Retina (tissue), 1 donor: ENCODE data around the gene PWWP2B.

Experiments used
- DNase-seq: peaks from one replicate; pipeline ENCODE4 v3.0.0-alpha.2; 2016

PWWP2B gene

DNA sequence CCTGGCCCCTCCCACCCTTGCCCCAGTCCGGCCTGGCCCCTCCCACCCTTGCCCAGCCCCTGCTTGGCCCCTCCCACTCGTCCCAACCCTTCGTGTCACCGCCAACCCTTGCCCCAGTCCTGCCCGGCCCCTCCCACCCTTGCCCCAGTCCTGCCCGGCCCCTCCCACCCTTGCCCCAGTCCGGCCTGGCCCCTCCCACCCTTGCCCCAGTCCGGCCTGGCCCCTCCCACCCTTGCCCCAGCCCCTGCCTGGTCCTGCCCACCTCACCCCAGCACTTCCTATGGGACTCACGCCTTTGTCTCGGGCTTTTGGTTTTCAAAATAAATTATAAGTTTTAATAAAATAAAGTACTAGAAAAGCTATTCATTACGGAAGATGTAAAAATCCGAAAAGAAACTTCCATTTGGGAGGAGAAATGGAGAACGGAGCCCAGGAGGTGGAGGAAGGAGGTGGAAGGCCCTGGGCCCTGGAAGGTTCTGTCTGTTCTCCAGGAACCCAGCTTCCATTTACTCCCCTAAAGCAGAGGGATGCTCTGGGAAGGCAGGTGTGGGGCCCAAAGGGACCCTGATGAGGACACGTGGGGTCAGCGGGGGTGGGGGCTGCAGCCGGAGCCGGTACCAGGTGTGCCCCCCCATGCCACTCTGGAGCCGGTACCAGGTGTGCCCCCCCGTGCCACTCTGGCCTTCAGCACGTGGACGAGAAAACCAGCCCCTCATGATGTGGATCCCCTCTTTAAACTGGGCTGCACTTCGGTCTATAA lies 52.2 kb downstream of the PWWP2B start:
- DNase-seq: no peak

DNA sequence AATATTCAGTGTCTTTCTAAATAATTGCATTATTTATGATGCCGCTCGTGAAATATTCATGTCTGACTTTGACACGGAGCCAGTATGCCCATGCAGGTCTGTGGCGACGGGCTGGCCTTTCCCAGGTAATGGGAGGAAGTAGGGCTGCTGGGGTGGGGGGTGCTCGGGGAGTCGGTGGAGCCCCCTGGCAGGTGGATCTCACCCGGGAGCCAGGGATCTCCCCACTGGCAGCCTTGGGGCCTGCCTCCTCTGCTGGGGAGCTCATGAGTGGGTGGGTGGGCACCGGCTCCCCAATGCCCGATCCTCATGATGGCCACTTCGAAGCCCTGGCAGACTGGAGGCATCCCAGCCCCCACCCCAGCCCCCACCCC lies 52.8 kb downstream of the PWWP2B start:
- DNase-seq: no peak

DNA sequence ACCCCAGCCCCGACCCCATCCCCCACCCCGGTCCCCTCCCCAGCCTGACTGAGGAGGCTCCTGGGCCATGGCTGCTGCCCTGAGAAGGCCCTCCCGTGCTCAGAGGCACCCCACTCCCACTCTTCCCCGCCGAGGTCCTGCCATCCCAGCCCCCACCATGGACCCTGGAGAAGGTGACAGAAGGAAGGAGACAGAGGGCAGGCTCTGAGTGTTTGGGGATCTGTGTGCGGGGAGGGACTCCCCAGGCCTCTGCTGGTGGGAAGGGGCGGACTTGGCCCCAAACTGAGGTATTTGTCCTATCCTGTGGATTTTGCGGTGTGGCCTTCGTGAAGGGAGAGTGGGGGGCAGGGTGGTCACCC lies 53.4 kb downstream of the PWWP2B start:
- no peak for DNase-seq

DNA sequence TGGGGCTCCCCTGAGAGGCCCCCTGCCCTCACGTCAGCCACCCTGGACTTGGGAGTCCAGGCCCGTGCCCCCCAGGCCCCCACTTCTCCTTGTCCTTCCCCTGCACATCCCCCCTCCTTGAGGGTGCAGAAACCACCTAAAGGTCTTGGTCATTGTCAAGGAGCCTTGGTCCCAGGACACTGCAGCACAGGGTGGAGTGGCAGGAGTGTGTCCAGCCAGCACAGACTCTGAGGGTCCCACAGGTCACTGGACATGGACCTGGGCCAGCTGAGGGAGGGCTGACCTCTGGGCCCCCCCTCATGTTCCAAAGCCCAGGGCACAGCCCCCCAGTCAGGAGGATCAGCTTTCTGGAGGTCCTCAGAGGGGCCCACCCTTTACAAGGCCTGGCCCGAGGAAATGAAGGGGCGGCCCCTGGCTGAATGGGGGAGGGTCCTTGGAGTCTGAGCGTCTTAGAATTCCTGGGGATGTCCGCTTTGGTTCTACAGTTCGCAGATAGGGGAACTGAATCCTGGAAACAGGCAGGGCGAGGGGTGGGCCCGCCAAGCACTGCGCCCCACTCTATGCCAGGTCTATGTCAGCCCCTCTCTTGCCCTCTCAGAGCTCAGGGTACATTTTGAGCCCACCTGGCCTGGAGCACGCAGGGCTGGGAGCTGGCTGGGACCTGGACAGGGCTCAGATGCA lies 54.0 kb downstream of the PWWP2B start:
- DNase-seq: no peak

DNA sequence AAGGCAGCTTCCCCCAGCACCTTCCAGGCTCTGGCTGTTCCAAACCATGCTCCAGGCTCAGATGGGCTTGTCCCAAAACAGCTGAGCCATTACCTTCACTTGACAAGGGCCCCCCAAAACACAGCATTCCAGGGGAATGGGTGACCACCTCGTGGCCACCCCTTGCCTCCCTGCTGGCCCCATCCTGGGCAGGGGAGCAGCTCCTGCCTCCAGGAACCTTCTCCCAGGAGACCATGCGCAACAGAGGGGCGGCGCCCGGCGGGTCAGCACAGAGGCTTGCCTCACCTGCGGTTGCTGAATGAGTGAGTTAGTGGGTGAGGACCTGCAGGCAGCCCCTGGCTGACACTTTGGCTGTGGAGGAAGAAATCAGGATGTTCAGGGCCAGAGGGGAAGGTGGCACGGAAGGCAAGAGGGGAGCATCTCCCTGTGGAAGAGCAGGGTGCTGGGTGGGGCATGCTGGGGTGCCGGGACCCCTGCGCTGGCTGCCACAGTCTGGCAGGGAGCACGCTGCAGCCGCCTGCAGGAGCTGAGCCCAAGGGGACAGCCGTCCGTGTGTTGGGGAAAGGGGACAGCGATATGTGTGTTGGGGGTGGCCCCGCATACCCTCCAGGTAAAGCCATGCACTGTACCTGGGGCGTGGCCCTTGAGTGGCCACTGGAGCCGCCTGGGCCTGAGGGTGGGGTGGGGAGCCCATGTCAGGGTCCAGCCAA lies 54.7 kb downstream of the PWWP2B start:
- DNase-seq: no peak

DNA sequence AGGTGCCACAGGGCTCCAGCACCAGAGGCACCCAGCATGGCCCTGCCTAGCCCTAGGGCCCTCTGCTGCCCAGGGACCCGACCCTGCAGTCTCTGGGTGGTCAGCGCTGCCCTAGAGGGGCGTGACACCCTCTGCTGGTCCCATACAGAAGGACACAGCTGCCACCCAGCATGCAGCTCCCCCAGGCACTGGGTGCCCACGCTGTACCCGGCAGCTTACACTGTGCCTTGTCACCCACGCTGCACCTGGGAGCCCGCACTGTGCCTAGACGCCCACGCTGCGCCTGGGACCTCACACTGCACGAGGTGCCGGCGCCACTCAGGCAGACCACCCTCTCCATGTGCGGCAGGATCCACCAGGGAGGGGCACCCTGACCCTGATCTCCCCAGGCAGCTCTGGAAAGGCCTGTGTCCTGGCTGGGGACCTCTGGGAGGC lies 55.2 kb downstream of the PWWP2B start:
- no peak for DNase-seq

DNA sequence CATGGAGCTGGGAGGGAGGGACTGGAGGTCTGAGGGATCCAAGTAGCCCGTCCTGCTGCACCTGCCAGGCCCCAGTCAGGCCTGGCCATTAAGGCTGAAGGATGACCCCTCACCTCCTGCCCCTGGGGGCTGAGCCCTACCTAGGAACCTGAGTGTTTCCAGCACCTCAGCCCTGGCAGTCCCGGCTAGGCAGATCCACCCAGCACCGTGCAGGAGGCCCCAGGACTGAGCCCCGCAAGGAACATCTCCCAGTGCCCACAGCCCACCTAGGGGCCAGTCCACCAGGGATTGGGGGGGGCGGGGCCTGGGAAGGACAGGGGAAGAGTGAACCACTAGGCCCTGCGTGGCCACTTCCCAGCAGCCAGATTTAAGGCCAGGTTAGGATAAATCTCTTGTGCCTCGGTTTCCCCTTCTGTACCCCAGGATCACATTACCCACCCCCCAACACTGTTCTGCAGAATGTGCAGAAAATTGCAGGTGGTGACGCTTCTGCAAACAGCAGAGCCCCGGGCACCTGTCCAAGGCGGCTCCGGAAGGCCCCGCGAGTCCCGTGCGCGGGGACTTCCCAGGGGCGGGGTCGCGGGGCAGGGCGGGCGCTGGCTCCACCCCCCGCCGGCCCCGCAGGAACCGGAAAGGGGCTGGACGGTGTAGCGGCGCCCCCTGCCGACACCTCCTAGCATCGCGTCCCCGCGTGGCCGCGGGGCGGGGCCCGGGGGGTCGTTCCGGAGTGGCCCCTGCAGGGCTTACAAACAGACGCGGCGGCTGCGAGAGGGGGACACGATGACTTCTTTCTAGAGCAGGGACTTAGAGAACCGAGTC lies 55.9 kb downstream of the PWWP2B start:
- peak; percentile 91 for DNase-seq

DNA sequence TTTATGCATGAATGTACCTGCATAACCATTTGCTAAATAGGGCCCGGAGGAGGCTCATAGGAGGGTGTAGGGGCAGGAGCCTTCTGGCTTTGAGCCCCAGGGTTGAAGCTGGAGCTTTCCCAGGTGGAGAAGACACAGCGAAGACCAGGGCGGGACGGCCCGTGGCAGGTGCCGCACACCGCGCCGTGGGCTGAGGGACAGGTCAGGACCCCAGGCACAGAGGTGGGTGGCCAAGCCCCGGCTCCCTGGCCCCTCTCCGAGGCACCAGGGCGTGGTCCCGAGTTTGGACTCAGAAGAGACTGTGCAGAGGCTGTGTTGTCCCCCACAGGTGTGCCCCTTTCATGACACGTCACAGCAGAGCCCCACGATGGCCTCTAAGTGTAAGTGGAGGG lies 56.5 kb downstream of the PWWP2B start:
- no peak for DNase-seq

DNA sequence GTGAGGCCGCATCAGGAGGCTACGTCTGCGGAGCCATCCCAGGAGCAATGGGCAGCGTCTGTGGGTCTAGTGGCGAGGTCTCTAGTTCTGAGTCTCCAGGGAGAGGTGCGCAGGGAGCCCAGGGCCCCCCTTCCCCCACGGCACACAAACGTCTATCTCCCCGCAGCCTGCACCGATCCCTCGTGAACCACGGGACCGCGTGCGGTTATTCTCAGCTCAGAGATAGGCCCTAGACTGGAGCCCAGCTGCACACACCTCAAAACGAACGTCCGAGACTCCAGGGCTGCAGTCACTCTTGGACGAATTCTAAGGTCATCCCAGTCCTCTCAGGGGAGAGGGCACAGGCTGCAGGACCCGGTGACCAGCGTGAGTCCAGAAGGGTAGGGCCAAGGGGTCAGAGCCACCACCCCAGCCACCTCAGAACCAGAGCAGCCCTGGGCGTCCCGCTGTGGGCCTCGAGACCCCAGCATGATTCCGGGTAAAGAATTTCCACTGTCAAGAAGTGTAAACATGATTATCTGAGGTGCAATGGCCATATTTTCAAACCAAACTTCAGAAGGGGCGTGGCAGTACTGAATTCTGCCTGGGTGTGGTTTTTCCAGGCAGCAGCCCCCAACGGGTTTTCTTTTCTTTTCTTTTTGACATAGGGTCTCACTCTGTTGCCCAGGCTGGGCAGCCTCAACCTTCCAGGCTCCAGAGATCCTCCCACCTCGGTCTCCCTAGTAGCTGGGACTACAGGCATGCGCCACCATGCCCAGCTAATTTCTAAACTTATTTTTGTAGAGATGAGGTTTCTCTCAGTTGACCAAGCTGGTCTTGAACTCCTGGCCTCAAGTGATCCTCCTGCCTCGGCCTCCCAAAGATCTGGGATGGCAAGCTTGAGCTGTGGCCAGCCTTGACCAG lies 57.5 kb downstream of the PWWP2B start:
- DNase-seq: no peak

DNA sequence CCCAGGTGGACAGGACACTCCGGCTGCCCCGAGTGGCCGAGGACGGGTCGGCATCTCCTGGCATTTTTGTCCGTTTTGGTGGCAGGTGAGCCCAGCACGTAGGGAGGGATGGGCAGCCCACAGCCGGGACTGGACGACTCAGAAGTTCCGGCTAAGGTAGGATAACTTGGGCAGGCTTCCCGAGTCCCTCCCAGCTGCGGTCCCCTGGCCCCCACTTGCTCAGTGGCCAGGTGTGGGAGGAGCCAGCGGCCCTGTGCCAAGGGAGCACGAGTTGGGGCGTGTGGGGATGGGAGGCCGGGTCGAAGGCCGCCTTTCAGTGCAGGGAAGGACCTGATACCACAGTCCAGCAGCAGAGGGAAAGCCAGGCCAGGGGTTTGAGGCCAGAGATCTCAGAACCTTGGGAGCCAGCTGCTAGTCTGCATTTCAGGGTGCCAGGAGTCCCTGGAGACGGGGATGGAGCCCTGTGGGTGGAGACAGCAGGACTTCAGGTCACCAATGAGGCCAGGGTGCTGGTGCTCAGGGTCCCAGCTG lies 58.5 kb downstream of the PWWP2B start:
- no peak for DNase-seq

DNA sequence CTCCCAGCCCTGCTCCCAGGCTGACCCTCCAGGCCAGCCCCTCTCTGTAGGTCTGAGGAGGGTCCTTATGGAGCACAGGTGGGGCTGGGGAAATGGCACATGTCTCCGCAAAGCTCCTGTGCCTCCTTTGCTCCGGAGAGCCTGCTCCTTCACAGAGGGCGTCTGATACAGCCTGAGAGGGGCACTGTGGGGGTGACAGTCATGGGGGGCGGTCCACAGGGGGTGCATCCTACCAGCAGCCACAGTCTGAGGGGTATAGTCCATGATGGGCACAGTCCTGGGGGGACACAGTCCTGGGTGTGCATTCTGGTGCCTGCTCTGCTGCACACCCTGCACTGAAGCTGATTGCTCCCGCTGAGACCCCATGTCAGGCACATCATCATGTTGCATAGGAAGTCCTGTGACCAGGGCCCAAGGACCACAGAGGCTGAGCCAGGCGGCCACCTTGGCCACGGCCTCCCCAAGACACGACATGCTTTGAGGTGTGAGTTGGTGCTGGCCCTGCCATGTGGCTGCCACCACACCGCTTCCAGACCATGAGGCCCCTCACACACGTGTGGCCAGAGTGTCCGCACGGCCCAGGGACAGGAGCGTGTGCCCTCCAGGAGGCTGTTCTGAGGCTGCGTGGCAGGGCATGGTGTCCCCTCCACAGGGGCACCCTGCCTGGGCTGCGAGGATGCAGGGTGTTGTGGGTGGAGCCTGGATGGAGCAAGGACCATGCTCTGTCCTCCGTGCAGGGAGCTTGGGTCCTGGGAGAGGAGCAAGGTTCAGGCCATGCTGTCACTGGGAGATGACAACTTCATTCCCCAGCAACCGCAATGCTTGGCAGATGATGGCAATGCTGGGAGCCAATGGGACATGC lies 59.2 kb downstream of the PWWP2B start:
- DNase-seq: no peak

DNA sequence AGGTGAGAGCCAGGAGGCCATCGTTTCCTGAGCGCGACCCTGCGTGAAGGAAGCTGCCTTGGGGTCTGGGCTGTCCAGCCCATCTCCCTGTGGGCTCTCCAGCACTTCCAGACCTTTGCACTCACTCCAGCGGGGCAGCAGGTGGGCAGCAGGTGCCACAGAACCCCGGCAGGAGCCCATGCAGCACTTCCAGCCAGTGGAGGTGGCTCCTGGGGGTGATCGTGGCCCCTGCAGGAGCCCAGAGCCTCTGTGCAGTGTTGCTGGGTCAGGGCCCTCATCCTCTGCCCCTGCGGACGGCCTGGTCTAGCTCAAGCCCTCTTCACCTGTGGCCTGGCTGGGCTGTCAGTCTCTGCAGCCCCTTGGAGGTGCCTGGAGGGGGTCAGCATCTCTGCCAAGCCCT lies 59.9 kb downstream of the PWWP2B start:
- DNase-seq: no peak

DNA sequence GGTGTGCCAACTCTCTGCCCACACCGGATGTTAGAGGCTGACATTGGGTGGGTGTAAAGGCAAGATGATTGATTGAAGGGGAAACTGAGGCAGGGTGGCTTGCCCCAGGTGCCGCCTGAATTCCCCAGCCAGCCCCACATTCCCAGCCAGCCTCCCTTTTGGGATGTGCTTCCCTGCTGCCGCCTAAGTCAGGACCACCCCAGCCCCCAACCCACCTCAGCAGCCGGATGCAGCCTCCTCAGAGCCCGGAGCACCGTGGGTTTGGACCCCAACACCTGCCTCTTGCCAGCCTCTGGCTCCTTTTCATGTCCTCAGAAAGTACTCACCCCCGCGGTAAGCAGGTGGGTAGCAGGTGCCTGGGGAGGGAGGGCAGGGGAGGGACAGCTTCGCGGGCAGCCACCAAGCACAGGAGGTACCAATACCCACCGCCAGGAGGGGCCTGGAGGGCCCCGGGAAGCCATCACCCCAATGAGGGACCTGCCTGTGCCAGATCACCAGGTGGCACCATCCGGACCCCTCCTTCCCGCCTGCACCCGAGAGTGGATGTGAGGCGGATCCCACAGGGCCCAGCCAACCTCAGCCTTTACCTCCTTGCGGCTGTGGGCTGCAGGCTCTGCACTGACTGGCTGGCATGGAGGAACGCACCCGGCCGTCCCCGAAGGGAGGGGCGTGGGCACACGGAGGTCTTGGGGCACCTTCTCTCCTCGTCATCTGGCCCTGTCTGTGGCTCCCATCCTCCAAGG lies 60.5 kb downstream of the PWWP2B start:
- DNase-seq: no peak

DNA sequence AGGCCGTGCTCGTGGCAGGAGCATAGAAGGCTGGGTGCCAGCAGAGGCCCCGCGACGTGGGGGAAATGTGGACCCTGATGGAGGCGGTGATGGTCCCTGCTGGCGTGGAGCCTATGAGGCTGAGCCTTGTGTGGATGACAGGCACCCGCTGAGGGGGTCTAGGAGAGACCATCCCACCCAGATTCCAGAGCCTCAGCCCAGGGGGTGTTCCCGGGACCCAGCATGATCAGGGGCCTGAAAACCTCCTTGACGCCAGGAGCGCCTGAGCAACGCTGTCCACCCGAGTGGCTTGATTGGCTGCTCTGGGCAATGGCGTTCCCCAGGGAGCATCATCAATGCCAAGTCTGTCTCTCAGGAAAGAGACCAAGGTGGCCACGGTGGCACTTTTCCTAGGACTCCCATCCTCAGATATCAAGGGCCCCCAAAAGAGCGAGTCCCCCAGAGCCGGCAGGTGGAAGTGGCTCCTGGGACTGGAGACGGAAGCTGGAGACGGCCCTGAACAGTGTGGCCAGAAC lies 61.1 kb downstream of the PWWP2B start:
- no peak for DNase-seq

DNA sequence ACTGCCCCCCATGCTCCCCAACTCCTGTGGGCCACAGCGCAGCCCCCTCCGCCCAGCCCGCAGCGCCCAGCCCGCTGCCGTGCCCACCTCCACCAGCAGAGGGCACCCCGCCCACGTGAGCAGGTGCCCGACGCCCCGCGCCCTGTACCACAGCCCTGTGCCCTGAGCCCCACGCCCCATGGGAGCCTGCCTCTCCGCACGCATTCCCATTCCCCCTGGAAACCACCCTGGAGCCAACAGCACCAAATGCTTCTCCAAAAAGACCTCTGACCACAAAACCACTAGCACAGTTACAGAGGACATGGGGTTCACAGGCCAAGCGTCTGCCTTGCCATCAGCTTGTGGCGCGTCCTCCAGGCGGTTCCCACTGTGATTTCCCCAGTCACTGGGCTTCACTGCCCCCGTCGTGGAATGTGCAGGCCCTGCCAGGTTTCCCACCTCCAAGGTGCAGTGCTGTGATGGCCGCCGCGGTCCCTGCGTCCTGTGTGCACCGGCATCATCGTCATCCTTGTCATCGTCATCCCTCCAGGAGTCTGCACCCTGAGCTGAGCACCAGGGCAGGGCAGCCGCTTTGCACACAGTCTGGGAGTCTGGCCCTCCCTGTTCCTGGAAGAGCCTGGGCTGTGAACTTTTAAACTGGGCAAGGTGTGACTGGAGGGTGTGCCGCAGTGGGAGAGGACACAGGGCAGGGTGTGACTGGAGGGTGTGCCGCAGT lies 61.7 kb downstream of the PWWP2B start:
- peak; percentile 78 for DNase-seq

DNA sequence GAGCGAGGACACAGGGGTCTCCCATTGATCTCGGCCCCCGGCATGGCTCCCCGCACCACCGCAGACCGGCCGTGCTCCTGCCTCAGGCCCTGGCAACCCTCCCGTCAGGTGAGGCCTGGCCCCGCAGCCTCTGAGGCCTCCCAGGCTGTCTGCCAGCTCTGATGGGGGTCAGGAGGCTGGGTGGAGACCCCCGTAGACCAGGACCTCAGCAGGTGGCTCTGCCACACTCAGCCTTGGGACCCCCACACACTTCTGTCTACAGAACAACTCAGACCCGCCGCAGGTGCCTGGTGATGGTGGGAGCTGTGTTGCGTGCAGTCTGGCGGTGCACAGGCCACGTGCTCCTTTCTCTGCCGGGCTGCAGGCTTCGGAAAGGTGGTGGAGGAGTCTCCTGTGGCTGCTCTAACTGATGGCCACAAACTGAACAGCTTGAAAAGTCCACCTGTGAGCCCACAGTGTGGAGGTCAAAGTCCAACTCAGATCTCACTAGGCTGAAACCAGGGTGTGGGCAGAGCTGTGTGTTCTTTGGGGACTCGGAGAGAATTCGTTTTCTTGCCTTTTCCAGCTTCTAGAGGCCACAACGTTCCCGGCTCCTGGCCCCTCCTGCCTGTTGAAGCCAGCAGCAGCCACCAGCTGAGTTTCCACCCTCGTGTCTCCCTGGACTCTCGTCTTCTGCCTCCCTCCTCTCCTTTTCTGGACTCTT lies 62.5 kb downstream of the PWWP2B start:
- peak; percentile 11 for DNase-seq

DNA sequence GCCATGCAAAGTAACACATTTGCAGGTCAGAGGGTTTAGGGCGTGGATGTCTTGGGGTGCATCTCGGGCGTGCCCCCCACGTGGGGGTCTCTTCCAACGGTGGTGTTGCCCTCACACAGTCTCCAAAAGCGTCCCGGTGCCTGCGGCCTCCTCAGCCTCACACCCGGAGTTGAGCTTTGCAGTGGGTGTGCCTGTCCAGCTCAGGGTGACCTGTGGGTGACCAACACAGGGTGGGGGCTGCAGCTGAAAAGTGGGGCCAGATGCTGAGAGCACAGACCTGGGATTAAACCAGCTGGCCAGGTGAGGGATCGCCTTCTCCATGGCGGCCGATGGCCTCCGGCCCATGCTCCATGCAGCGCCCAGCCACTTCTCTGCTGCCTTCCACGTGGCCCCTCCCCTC lies 63.1 kb downstream of the PWWP2B start:
- DNase-seq: no peak

DNA sequence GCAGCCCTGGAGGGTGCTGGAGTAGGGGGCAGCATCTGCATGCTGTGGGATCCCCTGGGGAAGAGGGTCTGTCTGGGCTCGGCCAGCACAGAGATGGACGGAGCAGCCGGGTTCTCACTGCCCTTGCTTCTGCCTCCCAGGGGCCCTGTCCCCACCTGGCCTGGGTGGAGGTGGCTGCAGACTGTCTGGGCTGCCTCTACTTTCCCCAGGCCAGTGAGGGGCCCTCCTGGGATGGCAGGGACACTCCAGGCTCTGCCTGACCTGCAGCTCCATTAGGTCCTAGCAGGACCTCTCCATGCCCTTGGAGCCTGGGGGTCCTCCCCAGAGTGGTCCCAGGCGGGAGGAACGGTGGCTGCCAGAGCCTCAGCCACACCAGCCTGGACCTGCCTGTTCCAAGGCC lies 63.7 kb downstream of the PWWP2B start:
- DNase-seq: no peak
